GM23338 (cell line): ENCODE data around the gene MTF1. TPM values are rescaled to one million over a fixed set of nuclear protein-coding genes. Genes with fewer than 3 reads are reported as not detected.

ENCODE experiments used
- ATAC-seq: fragments of 200-7000 bp; cut with Tn5 transposase; 3 replicates; pipeline ENCODE4 v1.9.1; 2020
- DNase-seq: peaks from one replicate; pipeline ENCODE4 v3.0.0-alpha.2; 2015; ENCODE audit warnings: low spot score
- H2AFZ ChIP-seq: fragments of 200-600 bp; sonication (generic); 2 replicates; pipeline ENCODE4 v1.8.0; 2016; ENCODE audit warnings: antibody characterized with exemption, mild to moderate bottlenecking, moderate library complexity
- H3F3A ChIP-seq: fragments of 200-600 bp; sonication (generic); replicated peaks from 2 replicates; pipeline ENCODE4 v1.8.0; 2017; ENCODE audit warnings: antibody characterized with exemption, mixed run types, low read depth
- H3K27ac ChIP-seq: fragments of 200-600 bp; sonication (generic); 2 replicates; pipeline ENCODE4 v1.6.1; 2016; ENCODE audit warnings: low read depth
- H3K27me3 ChIP-seq: fragments of 200-600 bp; sonication (generic); 2 replicates; pipeline ENCODE4 v1.8.0; 2016; ENCODE audit warnings: mild to moderate bottlenecking, mixed run types, moderate library complexity; ENCODE audit not compliant: insufficient read depth
- H3K36me3 ChIP-seq: fragments of 200-600 bp; sonication (generic); 2 replicates; pipeline ENCODE4 v1.8.0; 2016; ENCODE audit warnings: mild to moderate bottlenecking; ENCODE audit not compliant: insufficient read depth
- H3K4me1 ChIP-seq: fragments of 200-600 bp; sonication (generic); 2 replicates; pipeline ENCODE4 v1.8.0; 2016; ENCODE audit warnings: mild to moderate bottlenecking, moderate library complexity; ENCODE audit not compliant: insufficient read depth
- H3K4me2 ChIP-seq: fragments of 200-600 bp; sonication (generic); 2 replicates; pipeline ENCODE4 v1.7.1; 2017; ENCODE audit warnings: mixed run types
- H3K4me3 ChIP-seq: fragments of 200-600 bp; sonication (generic); 2 replicates; pipeline ENCODE4 v1.6.1; 2016; ENCODE audit warnings: mixed run types
- H3K79me2 ChIP-seq: fragments of 200-600 bp; sonication (generic); replicated peaks from 2 replicates; pipeline ENCODE4 v1.8.0; 2017; ENCODE audit warnings: mild to moderate bottlenecking; ENCODE audit not compliant: insufficient read depth
- H3K9me2 ChIP-seq: fragments of 200-600 bp; sonication (generic); 2 replicates; pipeline ENCODE4 v1.8.0; 2017; ENCODE audit not compliant: insufficient read depth
- H4K20me1 ChIP-seq: fragments of 200-600 bp; sonication (generic); replicated peaks from 2 replicates; pipeline ENCODE4 v1.8.0; 2017; ENCODE audit warnings: mild to moderate bottlenecking; ENCODE audit not compliant: insufficient read depth
- H3K27ac Mint-ChIP-seq: 2 replicates; pipeline ENCODE4 v1.8.0; 2020; ENCODE audit warnings: inconsistent platforms, mild to moderate bottlenecking, moderate library complexity, mixed read lengths
- H3K27me3 Mint-ChIP-seq: 3 replicates; pipeline ENCODE4 v1.8.0; 2022; ENCODE audit warnings: low read depth, mild to moderate bottlenecking, moderate library complexity, mixed read lengths, inconsistent platforms; ENCODE audit not compliant: insufficient read depth, poor library complexity
- H3K36me3 Mint-ChIP-seq: 3 replicates; pipeline ENCODE4 v1.8.0; 2021; ENCODE audit warnings: low read depth, mild to moderate bottlenecking, inconsistent platforms, moderate library complexity, mixed read lengths
- H3K4me1 Mint-ChIP-seq: 3 replicates; pipeline ENCODE4 v1.8.0; 2020; ENCODE audit warnings: mild to moderate bottlenecking, inconsistent platforms, mixed read lengths
- H3K4me3 Mint-ChIP-seq: 3 replicates; pipeline ENCODE4 v1.8.0; 2021; ENCODE audit warnings: moderate library complexity, mild to moderate bottlenecking, inconsistent platforms, mixed read lengths
- H3K9me3 Mint-ChIP-seq: 3 replicates; pipeline ENCODE4 v1.8.0; 2020; ENCODE audit warnings: moderate library complexity, mild to moderate bottlenecking, inconsistent platforms, mixed read lengths
- CREB1 ChIP-seq: fragments of 250-450 bp; sonication (Bioruptor Pico); IDR thresholded peaks from 2 replicates; pipeline ENCODE4 v1.5.0; 2020; ENCODE audit warnings: low read depth, mild to moderate bottlenecking, moderate library complexity
- CTCF ChIP-seq, 2 experiments: fragments of 200-600 bp in 1 of 2; sonication (generic) in 1 of 2; conservative IDR thresholded peaks; 2 replicates each; pipeline versions ENCODE4 v1.5.1 to v1.6.1; 2016 to 2017; ENCODE audit warnings: antibody characterized with exemption in 2 of 2, low read depth in 2 of 2, mild to moderate bottlenecking in 2 of 2, moderate library complexity in 1 of 2
- ETS1 ChIP-seq: IDR thresholded peaks from 2 replicates; pipeline ENCODE4 v1.6.1; 2016; ENCODE audit warnings: antibody characterized with exemption
- EZH2 ChIP-seq: fragments of 200-600 bp; sonication (generic); IDR thresholded peaks from one replicate; pipeline ENCODE4 v1.8.0; 2017; ENCODE audit warnings: antibody characterized with exemption, mild to moderate bottlenecking, low read depth; ENCODE audit not compliant: unreplicated experiment
- EZH2phosphoT487 ChIP-seq: fragments of 200-600 bp; sonication (generic); IDR thresholded peaks from one replicate; pipeline ENCODE4 v1.8.1; 2018; ENCODE audit warnings: antibody characterized with exemption; ENCODE audit not compliant: unreplicated experiment
- JUNB ChIP-seq: IDR thresholded peaks from one replicate; pipeline ENCODE4 v1.6.1; 2016; ENCODE audit warnings: antibody characterized with exemption; ENCODE audit not compliant: unreplicated experiment
- NANOG ChIP-seq: IDR thresholded peaks from 2 replicates; pipeline ENCODE4 v1.6.1; 2016; ENCODE audit warnings: antibody characterized with exemption, borderline replicate concordance
- POLR2AphosphoS5 ChIP-seq: IDR thresholded peaks from 2 replicates; pipeline ENCODE4 v1.6.1; 2016; ENCODE audit warnings: antibody characterized with exemption, low read depth
- REST ChIP-seq: IDR thresholded peaks from one replicate; pipeline ENCODE4 v1.6.1; 2018; ENCODE audit warnings: antibody characterized with exemption; ENCODE audit not compliant: unreplicated experiment
- STAT1 ChIP-seq: IDR thresholded peaks from one replicate; pipeline ENCODE4 v1.6.1; 2016; ENCODE audit warnings: antibody characterized with exemption; ENCODE audit not compliant: unreplicated experiment
- ZNF114 ChIP-seq: fragments of 250-450 bp; sonication (Bioruptor Pico); IDR thresholded peaks from 2 replicates; pipeline ENCODE4 v1.5.0; 2020; ENCODE audit warnings: mild to moderate bottlenecking, moderate library complexity
- ZNF331 ChIP-seq: fragments of 250-450 bp; sonication (Bioruptor Pico); IDR thresholded peaks from 2 replicates; pipeline ENCODE4 v1.5.0; 2020; ENCODE audit warnings: low read depth, mild to moderate bottlenecking, moderate library complexity
- ZNF462 ChIP-seq: fragments of 250-450 bp; sonication (Bioruptor Pico); IDR thresholded peaks from 2 replicates; pipeline ENCODE4 v1.5.0; 2020; ENCODE audit warnings: mild to moderate bottlenecking, moderate library complexity
- long read RNA-seq: library from polyadenylated mRNA; unstranded; transcript quantifications from one replicate; pipeline ENCODE4 v2.0.0, GENCODE V29; 2020; ENCODE audit not compliant: unreplicated experiment
- polyA plus RNA-seq: library from polyadenylated mRNA; unstranded; fragments of >200 nt; fragmentation: Nextera tagmentation; extraction: Ambion mirVana; gene quantifications from 2 replicates; pipeline ENCODE4 v1.2.1, GENCODE V29; 2016
- total RNA-seq: library from RNA; depleted of rRNA; stranded (reverse); fragments of >200 nt; shearing (Covaris generic); gene quantifications from 2 replicates; pipeline ENCODE4 v1.2.3, GENCODE V29; 2014; rRNA removed

Gene MTF1
- total RNA-seq (4.5 and 5.7 TPM in 2 replicates), polyA plus RNA-seq (3.0 and 5.6 TPM in 2 replicates)
- long read RNA-seq, full-length matches to known transcripts = 2 of 2 reads
- long read RNA-seq, partial matches to known transcripts = 0 of 2 reads
- long read RNA-seq, other reads (novel, unspliced or antisense) = 0 of 2 reads

- H3K36me3 Mint-ChIP-seq = peaks cover 28% of the 10 kb centered on the region
- 0 out of 3 replicates have a peak, but pooled peaks cover 4% of the 10 kb centered on the region for H3K4me1 Mint-ChIP-seq
- no peak for TF ChIP-seq ZNF114 (CRISPR knock-in tag)
- peak; percentile 75 for TF ChIP-seq ETS1
- TF ChIP-seq JUNB = no peak
- no peak for TF ChIP-seq REST
- TF ChIP-seq CTCF (conservative IDR thresholded peaks at IDR 0.05; ENCODE audit: low read depth in 2 of 2) = peak; percentile 86 to 91
- peak; percentile 94 for TF ChIP-seq CREB1 (CRISPR knock-in tag)
- no peak for TF ChIP-seq ZNF331 (CRISPR knock-in tag)
- no peak for TF ChIP-seq EZH2
- no peak for TF ChIP-seq NANOG
- TF ChIP-seq STAT1 = no peak
- no peak for TF ChIP-seq ZNF462 (CRISPR knock-in tag)
- peak; percentile 93 for TF ChIP-seq POLR2AphosphoS5
- no peak for TF ChIP-seq EZH2phosphoT487
- H3F3A ChIP-seq = no peaks in the 10 kb centered on the region
- H3K4me3 ChIP-seq = peak within 1 kb of the TSS; percentile 98
- H3K9me2 ChIP-seq = no peaks in the 10 kb centered on the region
- peak within 1 kb of the TSS; percentile 92 for H3K27ac ChIP-seq
- peak; percentile 99 for DNase-seq
- no peaks in the 10 kb centered on the region for H3K27me3 ChIP-seq
- H3K79me2 ChIP-seq = peaks cover 27% of the 10 kb centered on the region
- peaks cover 3% of the 10 kb centered on the region for H4K20me1 ChIP-seq
- peaks cover 12% of the 10 kb centered on the region for H3K36me3 ChIP-seq
- peaks cover 6% of the 10 kb centered on the region for H3K27me3 Mint-ChIP-seq
- peak within 1 kb of the TSS; percentile 94 for H2AFZ ChIP-seq
- ATAC-seq = peak; percentile 97
- H3K9me3 Mint-ChIP-seq = no peaks in the 10 kb centered on the region; the same call in 2 of the 3 replicates
- peak within 1 kb of the TSS; percentile 98 for H3K27ac Mint-ChIP-seq
- H3K4me1 ChIP-seq = peaks cover 9% of the 10 kb centered on the region
- peak within 1 kb of the TSS; percentile 99 for H3K4me2 ChIP-seq
- H3K4me3 Mint-ChIP-seq = peak within 1 kb of the TSS; percentile 97
Observed at GRCh38 chr1:37859507-37860345, at the start of gene MTF1. Gene MTF1 (minus strand): TSS chr1:37859592. CDS start chr1:37857658, 1,934 bp downstream.
